Aorta (tissue), 5 donors: Measurements from ENCODE around the gene SP3. TPM values are rescaled to one million over a fixed set of nuclear protein-coding genes. Genes with fewer than 3 reads are reported as not detected.
A peak's percentile ranks its signal among the peaks of the same experiment; 100 is the strongest.

Source experiments
- ATAC-seq: fragments of 200-7000 bp; cut with Tn5 transposase; one replicate; pipeline ENCODE4 v1.9.1; 2022; ENCODE audit warnings: moderate library complexity; ENCODE audit not compliant: low FRiP score
- DNase-seq, 2 donors: peaks; one replicate each; pipeline ENCODE4 v3.0.0-alpha.2; 2020
- H3K27ac ChIP-seq, 2 donors: one replicate each; pipeline ENCODE4 v1.5.1; 2013; ENCODE audit warnings: low read length in 2 of 2, mild to moderate bottlenecking in 2 of 2, moderate library complexity in 2 of 2, control low read depth in 1 of 2, inconsistent platforms in 1 of 2, low read depth in 1 of 2
- H3K27me3 ChIP-seq, 2 donors: one replicate each; pipeline ENCODE4 v1.6.1; 2013; ENCODE audit warnings: control low read depth in 1 of 2, low read length in 1 of 2, mild to moderate bottlenecking in 1 of 2, moderate library complexity in 1 of 2; ENCODE audit not compliant: insufficient read depth in 2 of 2, control insufficient read depth in 1 of 2
- H3K36me3 ChIP-seq, 2 donors: one replicate each; pipeline ENCODE4 v1.6.1; 2013; ENCODE audit warnings: control low read depth in 1 of 2, low read length in 1 of 2, mild to moderate bottlenecking in 1 of 2; ENCODE audit not compliant: insufficient read depth in 2 of 2, control insufficient read depth in 1 of 2
- H3K4me1 ChIP-seq, 2 donors: one replicate each; pipeline ENCODE4 v1.6.1; 2013; ENCODE audit warnings: low read length in 2 of 2, control low read depth in 1 of 2, mild to moderate bottlenecking in 1 of 2, moderate library complexity in 1 of 2; ENCODE audit not compliant: insufficient read depth in 2 of 2, control insufficient read depth in 1 of 2
- H3K4me3 ChIP-seq, 2 donors: one replicate each; pipeline ENCODE4 v1.5.1; 2013; ENCODE audit warnings: low read length in 2 of 2, control low read depth in 1 of 2, mild to moderate bottlenecking in 1 of 2
- H3K9me3 ChIP-seq: one replicate; pipeline ENCODE4 v1.6.1; 2013; ENCODE audit warnings: mild to moderate bottlenecking, low read length; ENCODE audit not compliant: control insufficient read depth
- WGBS, 2 donors: extraction: QIAGEN DNeasy Blood & Tissue Kit; methylation state at CpG; one replicate each; pipeline ENCODE4 v1.1.7; 2013; 5-methylcytosine and 5-hydroxymethylcytosine counted together
- intact Hi-C, 2 donors: fragments of 100-400 bp; cut with DNase I; formaldehyde crosslinking; loops; one replicate each; pipeline versions ENCODE4 v1.14.2 to v1.15.0; 2022
- polyA plus RNA-seq, 2 donors: library from polyadenylated mRNA; stranded (reverse); fragments of 200-250 nt; gene quantifications; one replicate each; pipeline ENCODE4 v1.2.3, GENCODE V29; 2013
- total RNA-seq, 2 donors: library from RNA; stranded (reverse); fragmentation: NEBNext Ultra II Directional; extraction: Animal tissue kit (Norgen Biotek cat#: 25700); gene quantifications; one replicate each; pipeline ENCODE4 v1.2.1, GENCODE V29; 2021
- donor health status: healthy with polysubstance abuse.
- donor health status: Bipolar disorder and iron deficiency.
- donor health status: DM: no; HTN: no; CAD: no.
- donor health status: DM: no; HTN: no; CAD: no.
- donor health status: DM: yes; HTN: yes; CAD: no.

The SP3 gene
- total and polyA plus RNA-seq, 4 donors: 16.2 to 97.6 (median 52.2) TPM

- Histone ChIP-seq H3K27ac (no peak overlapping the region), H3K4me3 (no peak overlapping the region), H3K36me3 (peaks cover 2 to 6% of the 10 kb centered on the region in 2 donors), H3K9me3 (no peaks in the 10 kb centered on the region), H3K4me1 (peaks cover 2 to 7% of the 10 kb centered on the region in 2 donors), H3K27me3 (no peaks in the 10 kb centered on the region)
- ATAC-seq: no peak
- DNase-seq: no peak
- intact Hi-C loops: no loop called here
- 67 to 69% methylated on average over 7 of the region's 7 CpGs for WGBS, 2 donors
Observed at GRCh38 chr2:173959909-173960308, 5.3 kb downstream of the SP3 start.

GRCh38 chr2:173959358-173959884 lies 5.8 kb downstream of the SP3 start:
- no peak overlapping the region for H3K27ac ChIP-seq
- H3K4me1 ChIP-seq: peaks cover 2 to 10% of the 10 kb centered on the region in 2 donors
- DNase-seq (no peak), ATAC-seq (no peak)
- H3K27me3 ChIP-seq: no peaks in the 10 kb centered on the region
- 80 to 84% methylated on average over 16 of the region's 16 CpGs for WGBS, 2 donors
- H3K36me3 ChIP-seq: peaks cover 3 to 8% of the 10 kb centered on the region in 2 donors
- H3K4me3 ChIP-seq: no peak overlapping the region
- no peaks in the 10 kb centered on the region for H3K9me3 ChIP-seq
- intact Hi-C loops: no loop called here

GRCh38 chr2:173958198-173958846 lies 6.9 kb downstream of the SP3 start:
- no peaks in the 10 kb centered on the region for H3K9me3 ChIP-seq
- DNase-seq (no peak), ATAC-seq (no peak)
- H3K4me1 ChIP-seq: peaks cover 4 to 10% of the 10 kb centered on the region in 2 donors
- no peaks in the 10 kb centered on the region for H3K27me3 ChIP-seq
- intact Hi-C loops: no loop called here
- no peak overlapping the region for H3K27ac ChIP-seq
- no peak overlapping the region for H3K4me3 ChIP-seq
- WGBS, 2 donors: 38 to 46% methylated on average over 4 of the region's 4 CpGs
- H3K36me3 ChIP-seq: peaks cover 3 to 8% of the 10 kb centered on the region in 2 donors

- H3K36me3 ChIP-seq: peaks cover 3 to 8% of the 10 kb centered on the region in 2 donors
- H3K4me1 ChIP-seq: peaks cover 4 to 14% of the 10 kb centered on the region in 2 donors
- H3K9me3 ChIP-seq: no peaks in the 10 kb centered on the region
Observed at GRCh38 chr2:173957517-173957916, 7.7 kb downstream of the SP3 start.

GRCh38 chr2:173956454-173956853 lies 8.7 kb downstream of the SP3 start:
- intact Hi-C loops: no loop called here
- H3K4me3 ChIP-seq: no peak overlapping the region
- H3K36me3 ChIP-seq: peaks cover 3 to 8% of the 10 kb centered on the region in 2 donors
- H3K9me3 ChIP-seq: no peaks in the 10 kb centered on the region
- no peaks in the 10 kb centered on the region for H3K27me3 ChIP-seq
- no peak overlapping the region for H3K27ac ChIP-seq
- WGBS, 2 donors: 40 to 41% methylated on average over 3 of the region's 3 CpGs
- no peak for DNase-seq
- no peak for ATAC-seq
- H3K4me1 ChIP-seq: peaks cover 4 to 16% of the 10 kb centered on the region in 2 donors

More at GRCh38 chr2:173957517-173957916, 7.7 kb downstream of the SP3 start:
- H3K27ac ChIP-seq: no peak overlapping the region
- intact Hi-C loops: no loop called here
- no peak for DNase-seq
- H3K4me3 ChIP-seq: no peak overlapping the region
- WGBS, 2 donors: 69 to 74% methylated on average over 2 of the region's 2 CpGs
- no peaks in the 10 kb centered on the region for H3K27me3 ChIP-seq
- ATAC-seq: no peak

- WGBS, 2 donors: 73 to 81% methylated on average over 2 of the region's 2 CpGs
- Histone ChIP-seq H3K4me1 (peaks cover 4 to 17% of the 10 kb centered on the region in 2 donors), H3K36me3 (peaks cover 3 to 8% of the 10 kb centered on the region in 2 donors)
Observed at GRCh38 chr2:173955867-173956266, 9.3 kb downstream of the SP3 start.

GRCh38 chr2:173955004-173955403 lies 10.2 kb downstream of the SP3 start:
- ATAC-seq: no peak
- Histone ChIP-seq H3K27me3 (no peaks in the 10 kb centered on the region), H3K27ac (peak overlapping the region in 1 of 2 donors; percentile 11), H3K36me3 (peaks cover 3 to 8% of the 10 kb centered on the region in 2 donors), H3K4me3 (no peak overlapping the region), H3K9me3 (no peaks in the 10 kb centered on the region), H3K4me1 (peaks cover 5 to 17% of the 10 kb centered on the region in 2 donors)
- no peak for DNase-seq
- WGBS, 2 donors: 77 to 79% methylated on average over 4 of the region's 4 CpGs
- intact Hi-C loops: no loop called here

More at GRCh38 chr2:173955867-173956266, 9.3 kb downstream of the SP3 start:
- Histone ChIP-seq H3K27me3 (no peaks in the 10 kb centered on the region), H3K9me3 (no peaks in the 10 kb centered on the region), H3K27ac (no peak overlapping the region), H3K4me3 (no peak overlapping the region)
- intact Hi-C loops: no loop called here
- ATAC-seq: no peak
- DNase-seq: no peak

- H3K27ac ChIP-seq: no peak overlapping the region
- peaks cover 3 to 8% of the 10 kb centered on the region in 2 donors for H3K36me3 ChIP-seq
- intact Hi-C loops: no loop called here
- no peak for ATAC-seq
- H3K4me1 ChIP-seq: peaks cover 5 to 17% of the 10 kb centered on the region in 2 donors
- H3K9me3 ChIP-seq: no peaks in the 10 kb centered on the region
- H3K27me3 ChIP-seq: no peaks in the 10 kb centered on the region
- 96 to 98% methylated on average over 3 of the region's 3 CpGs for WGBS, 2 donors
- no peak for DNase-seq
- peak overlapping the region in 1 of 2 donors; percentile 8 for H3K4me3 ChIP-seq
Observed at GRCh38 chr2:173953047-173953424, 12.1 kb downstream of the SP3 start.
